Measurements from ENCODE around the gene ZNF232.

DNA sequence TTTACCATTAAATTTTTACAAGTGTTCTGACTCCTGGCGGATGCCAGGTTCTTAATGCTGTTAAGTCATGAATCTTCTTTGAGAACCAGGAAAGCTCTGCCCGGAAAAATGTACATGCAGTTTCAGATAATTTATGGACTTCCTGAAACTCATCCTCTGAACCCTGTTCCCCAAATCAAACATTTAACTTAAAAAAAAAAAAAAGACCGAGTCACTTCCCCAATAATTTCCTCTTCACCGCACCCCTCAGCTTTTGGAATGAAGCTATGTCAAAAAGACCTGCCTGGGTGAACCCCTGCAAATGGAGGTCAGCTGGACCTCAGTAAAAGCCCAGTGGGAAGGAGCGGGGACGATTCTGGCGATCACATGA is 15.0 kb downstream of the ZNF232 start:
- TF ChIP-seq POLR2A (IDR thresholded peaks at IDR 0.05): no peak
- no peak for TF ChIP-seq CTCF (IDR thresholded peaks at IDR 0.05)
